ENCODE results near the gene MGAT4C. TPM values are rescaled to one million over a fixed set of nuclear protein-coding genes. Genes with fewer than 3 reads are reported as not detected.

Gene MGAT4C
- total and polyA plus RNA-seq, 8 donors: 0.20 to 2.7 (median 0.86) TPM

DNA sequence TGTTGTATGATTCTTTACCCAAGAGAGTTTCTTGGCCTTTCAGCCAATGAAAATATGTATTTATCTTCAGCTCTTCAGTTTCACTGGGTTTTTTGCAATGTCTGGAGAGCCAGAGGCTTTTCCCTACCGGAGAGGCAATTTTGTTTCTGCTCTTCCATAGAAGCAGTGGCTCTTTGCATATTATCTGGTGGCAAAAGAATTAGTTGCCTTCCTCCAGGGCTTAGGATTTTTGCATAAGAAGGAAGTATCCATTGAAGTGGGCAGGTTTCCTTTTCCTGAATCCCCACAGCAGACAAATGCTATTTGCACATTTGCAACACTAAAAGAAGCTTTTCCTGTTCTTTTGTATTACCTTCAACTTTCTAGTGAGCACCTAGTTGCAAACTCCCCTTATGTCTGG, 306.9 kb downstream of the MGAT4C start:
- no peaks in the 10 kb centered on the region for H3K9me3 ChIP-seq
- intact Hi-C loops (cut with DNase I): no loop called here
- TF ChIP-seq, protein P1, sequence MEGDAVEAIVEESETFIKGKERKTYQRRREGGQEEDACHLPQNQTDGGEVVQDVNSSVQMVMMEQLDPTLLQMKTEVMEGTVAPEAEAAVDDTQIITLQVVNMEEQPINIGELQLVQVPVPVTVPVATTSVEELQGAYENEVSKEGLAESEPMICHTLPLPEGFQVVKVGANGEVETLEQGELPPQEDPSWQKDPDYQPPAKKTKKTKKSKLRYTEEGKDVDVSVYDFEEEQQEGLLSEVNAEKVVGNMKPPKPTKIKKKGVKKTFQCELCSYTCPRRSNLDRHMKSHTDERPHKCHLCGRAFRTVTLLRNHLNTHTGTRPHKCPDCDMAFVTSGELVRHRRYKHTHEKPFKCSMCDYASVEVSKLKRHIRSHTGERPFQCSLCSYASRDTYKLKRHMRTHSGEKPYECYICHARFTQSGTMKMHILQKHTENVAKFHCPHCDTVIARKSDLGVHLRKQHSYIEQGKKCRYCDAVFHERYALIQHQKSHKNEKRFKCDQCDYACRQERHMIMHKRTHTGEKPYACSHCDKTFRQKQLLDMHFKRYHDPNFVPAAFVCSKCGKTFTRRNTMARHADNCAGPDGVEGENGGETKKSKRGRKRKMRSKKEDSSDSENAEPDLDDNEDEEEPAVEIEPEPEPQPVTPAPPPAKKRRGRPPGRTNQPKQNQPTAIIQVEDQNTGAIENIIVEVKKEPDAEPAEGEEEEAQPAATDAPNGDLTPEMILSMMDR (IDR thresholded peaks at IDR 0.05): no peak

DNA sequence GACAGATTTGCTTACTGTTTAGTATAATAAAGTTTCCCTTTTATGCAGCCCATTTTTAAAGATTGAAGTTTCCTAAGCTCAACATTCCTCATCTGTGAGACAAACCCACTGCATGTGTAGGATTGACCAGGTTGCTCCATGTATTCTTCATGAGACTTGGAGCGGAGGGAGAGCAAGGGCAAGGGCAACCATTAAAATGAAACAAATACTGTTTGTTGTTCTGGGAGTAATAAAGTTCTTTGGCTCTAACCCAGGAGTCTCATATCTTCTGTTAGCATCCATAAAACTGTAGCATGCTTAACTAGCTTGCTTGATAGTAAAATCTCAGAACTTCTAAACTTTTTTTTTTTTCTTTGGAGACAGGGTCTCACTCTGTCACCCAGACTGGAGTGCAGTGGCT, 307.9 kb downstream of the MGAT4C start:
- TF ChIP-seq, protein P1 (IDR thresholded peaks at IDR 0.05): no peak
- Histone ChIP-seq H3K9me3 (no peaks in the 10 kb centered on the region), H3K4me3 (no peak overlapping the region), H3K4me1 (no peaks in the 10 kb centered on the region), H3K36me3 (no peaks in the 10 kb centered on the region), H3K27ac (no peak overlapping the region), H3K27me3 (no peaks in the 10 kb centered on the region)
- ATAC-seq (no peak), DNase-seq (no peak)
- intact Hi-C loops (cut with DNase I): no loop called here

More for the DNA sequence above, 306.9 kb downstream of the MGAT4C start:
- ATAC-seq (no peak), DNase-seq (no peak)
- no peaks in the 10 kb centered on the region for H3K27me3 ChIP-seq
- no peaks in the 10 kb centered on the region for H3K4me1 ChIP-seq
- H3K27ac ChIP-seq: no peak overlapping the region
- no peaks in the 10 kb centered on the region for H3K36me3 ChIP-seq
- H3K4me3 ChIP-seq: no peak overlapping the region

DNA sequence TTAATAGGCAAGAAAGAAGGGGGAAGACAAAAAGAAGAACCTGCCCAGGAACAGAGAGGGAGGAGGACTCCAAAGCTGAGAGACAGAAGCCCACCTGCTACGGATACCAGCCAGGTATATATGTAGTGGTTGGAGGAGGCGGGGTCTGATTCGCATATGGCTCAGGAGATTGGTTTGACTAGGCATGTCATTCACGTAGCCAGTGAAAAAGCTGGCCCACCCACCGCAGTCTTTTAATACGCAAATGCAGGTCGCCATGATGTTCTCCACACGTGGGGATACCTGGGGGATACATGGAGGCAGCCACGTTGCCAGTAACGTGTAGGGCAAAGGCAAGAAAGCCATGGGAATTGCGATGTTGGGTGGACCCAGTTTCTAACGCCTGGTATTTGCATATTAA, 308.9 kb downstream of the MGAT4C start:
- Histone ChIP-seq H3K4me1 (no peaks in the 10 kb centered on the region), H3K27ac (no peak overlapping the region), H3K36me3 (no peaks in the 10 kb centered on the region), H3K9me3 (no peaks in the 10 kb centered on the region), H3K27me3 (no peaks in the 10 kb centered on the region), H3K4me3 (no peak overlapping the region)
- ATAC-seq (no peak), DNase-seq (no peak)
- intact Hi-C loops (cut with DNase I): no loop called here
- TF ChIP-seq, protein P1 (IDR thresholded peaks at IDR 0.05): no peak

DNA sequence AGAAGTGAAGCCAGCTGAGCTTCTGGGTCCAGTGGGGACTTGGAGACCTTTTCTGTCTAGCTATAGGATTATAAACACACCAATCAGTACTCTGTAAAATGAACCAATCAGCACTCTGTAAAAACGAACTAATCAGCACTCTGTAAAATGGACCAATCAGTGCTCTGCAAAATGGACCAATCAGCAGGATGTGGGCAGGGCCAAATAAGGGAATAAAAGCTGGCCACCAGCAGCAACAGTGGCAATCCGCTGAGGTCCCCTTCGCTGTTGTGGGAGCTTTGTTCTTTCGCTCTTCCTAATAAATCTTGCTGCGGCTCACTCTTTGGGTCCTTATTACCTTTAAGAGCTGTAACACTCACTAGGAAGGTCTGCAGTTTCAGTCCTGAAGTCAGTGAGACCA, 309.8 kb downstream of the MGAT4C start:
- no peak for ATAC-seq

DNA sequence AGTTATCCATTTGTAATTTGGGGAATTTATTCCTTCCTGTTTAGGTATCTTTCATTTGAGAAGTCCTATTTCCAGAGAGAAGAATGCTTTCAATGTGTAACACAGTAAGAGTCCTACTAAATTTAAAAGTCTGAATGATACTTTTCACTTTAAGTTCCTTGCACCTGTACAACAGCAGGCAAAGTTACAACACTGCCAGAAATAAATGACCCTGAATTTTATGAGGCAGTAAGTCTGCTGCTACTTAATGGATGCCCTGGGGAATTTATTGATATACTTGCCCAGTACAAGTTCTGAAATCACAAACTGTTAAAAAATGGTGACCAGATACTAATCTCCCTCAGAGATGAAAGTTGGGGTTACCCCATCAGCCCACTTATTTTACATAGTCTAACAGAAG, 329.0 kb downstream of the MGAT4C start:
- TF ChIP-seq, protein P1 (IDR thresholded peaks at IDR 0.05): no peak
- Histone ChIP-seq H3K27me3 (no peaks in the 10 kb centered on the region), H3K4me3 (no peak overlapping the region), H3K4me1 (no peaks in the 10 kb centered on the region), H3K27ac (no peak overlapping the region), H3K9me3 (no peaks in the 10 kb centered on the region), H3K36me3 (no peaks in the 10 kb centered on the region)
- ATAC-seq: no peak
- intact Hi-C loops (cut with DNase I): no loop called here
- DNase-seq: no peak

More for the DNA sequence above, 309.8 kb downstream of the MGAT4C start:
- intact Hi-C loops (cut with DNase I): no loop called here
- Histone ChIP-seq H3K27me3 (no peaks in the 10 kb centered on the region), H3K9me3 (no peaks in the 10 kb centered on the region), H3K4me1 (no peaks in the 10 kb centered on the region), H3K27ac (no peak overlapping the region), H3K36me3 (no peaks in the 10 kb centered on the region), H3K4me3 (no peak overlapping the region)
- TF ChIP-seq, protein P1 (IDR thresholded peaks at IDR 0.05): no peak
- DNase-seq: no peak
